IMR-90 (cell line): ENCODE data around the gene MARCO.

Experiments used
- BHLHE40 ChIP-seq: fragments of 150-350 bp; IDR thresholded peaks from 2 replicates; pipeline ENCODE4 v1.6.1; 2016; ENCODE audit warnings: mild to moderate bottlenecking, low read depth, low read length
- CEBPB ChIP-seq: IDR thresholded peaks from 2 replicates; pipeline ENCODE4 v1.6.1; 2012; ENCODE audit warnings: low read depth, low read length, improper control_type of control experiment
- CHD1 ChIP-seq: IDR thresholded peaks from 2 replicates; pipeline ENCODE4 v1.6.1; 2012; ENCODE audit warnings: low read depth, low read length, improper control_type of control experiment
- CTCF ChIP-seq: conservative IDR thresholded peaks from 2 replicates; pipeline ENCODE4 v1.5.1; 2012; ENCODE audit warnings: mild to moderate bottlenecking, low read depth, low read length, improper control_type of control experiment
- FOS ChIP-seq: fragments of 150-350 bp; IDR thresholded peaks from 2 replicates; pipeline ENCODE4 v1.6.1; 2016; ENCODE audit warnings: low read depth, low read length
- MAFK ChIP-seq: IDR thresholded peaks from 2 replicates; pipeline ENCODE4 v1.6.1; 2012; ENCODE audit warnings: low read depth, low read length, improper control_type of control experiment
- MAZ ChIP-seq: IDR thresholded peaks from 2 replicates; pipeline ENCODE4 v1.6.1; 2012; ENCODE audit warnings: low read depth, mild to moderate bottlenecking, low read length, improper control_type of control experiment, moderate library complexity, borderline replicate concordance
- MXI1 ChIP-seq: IDR thresholded peaks from 2 replicates; pipeline ENCODE4 v1.6.1; 2012; ENCODE audit warnings: low read depth, mild to moderate bottlenecking, low read length, moderate library complexity, borderline replicate concordance
- POLR2A ChIP-seq: IDR thresholded peaks from 2 replicates; pipeline ENCODE4 v1.6.1; 2012; ENCODE audit warnings: mild to moderate bottlenecking, low read depth, low read length
- RAD21 ChIP-seq: IDR thresholded peaks from 2 replicates; pipeline ENCODE4 v1.6.1; 2012; ENCODE audit warnings: low read length, improper control_type of control experiment
- RFX5 ChIP-seq: IDR thresholded peaks from 2 replicates; pipeline ENCODE4 v1.8.0; 2012; ENCODE audit warnings: low read depth, mild to moderate bottlenecking, low read length, moderate library complexity
- SMC3 ChIP-seq: fragments of 150-350 bp; IDR thresholded peaks from 2 replicates; pipeline ENCODE4 v1.6.1; 2016; ENCODE audit warnings: low read depth, mild to moderate bottlenecking, antibody characterized with exemption, low read length, moderate library complexity

GRCh38 chr2:118993392-118993752 lies 51.4 kb downstream of the MARCO start:
- no peak for TF ChIP-seq CTCF
- no peak for TF ChIP-seq MXI1
- TF ChIP-seq CHD1 = no peak
- no peak for TF ChIP-seq POLR2A
- TF ChIP-seq CEBPB = no peak
- no peak for TF ChIP-seq RFX5
- no peak for TF ChIP-seq RAD21
- no peak for TF ChIP-seq MAZ
- no peak for TF ChIP-seq FOS
- TF ChIP-seq SMC3 = no peak
- no peak for TF ChIP-seq BHLHE40
- no peak for TF ChIP-seq MAFK
